ACC112 (cell line): Measurements from ENCODE around the gene METTL26.

Source experiments
- H2AFZ ChIP-seq: fragments of 200-600 bp; sonication (generic); one replicate; pipeline ENCODE4 v1.6.0; 2017; ENCODE audit warnings: antibody characterized with exemption, low read length; ENCODE audit not compliant: unreplicated experiment
- H3K27ac ChIP-seq: fragments of 200-600 bp; sonication (generic); 2 replicates; pipeline ENCODE4 v1.5.1; 2014; ENCODE audit warnings: low read depth, mild to moderate bottlenecking, antibody characterized with exemption, low read length, moderate library complexity
- H3K27me3 ChIP-seq: fragments of 200-600 bp; sonication (generic); 2 replicates; pipeline ENCODE4 v1.6.1; 2014; ENCODE audit warnings: mild to moderate bottlenecking, antibody characterized with exemption, low read length, moderate library complexity, mixed read lengths; ENCODE audit not compliant: insufficient read depth
- H3K36me3 ChIP-seq: fragments of 200-600 bp; sonication (generic); 2 replicates; pipeline ENCODE4 v1.6.1; 2016; ENCODE audit warnings: mild to moderate bottlenecking, antibody characterized with exemption, low read length, moderate library complexity, mixed read lengths; ENCODE audit not compliant: insufficient read depth
- H3K4me1 ChIP-seq: fragments of 200-600 bp; sonication (generic); one replicate; pipeline ENCODE4 v1.6.1; 2016; ENCODE audit warnings: low read length, mixed read lengths; ENCODE audit not compliant: insufficient read depth, unreplicated experiment, control insufficient read depth
- H3K4me3 ChIP-seq: fragments of 200-600 bp; sonication (generic); 2 replicates; pipeline ENCODE4 v1.5.1; 2014; ENCODE audit warnings: mild to moderate bottlenecking, low read depth, low read length
- H3K79me2 ChIP-seq: fragments of 200-600 bp; sonication (generic); one replicate; pipeline ENCODE4 v1.6.0; 2016; ENCODE audit warnings: low read length; ENCODE audit not compliant: control insufficient read depth, unreplicated experiment, insufficient read depth

METTL26 gene

DNA sequence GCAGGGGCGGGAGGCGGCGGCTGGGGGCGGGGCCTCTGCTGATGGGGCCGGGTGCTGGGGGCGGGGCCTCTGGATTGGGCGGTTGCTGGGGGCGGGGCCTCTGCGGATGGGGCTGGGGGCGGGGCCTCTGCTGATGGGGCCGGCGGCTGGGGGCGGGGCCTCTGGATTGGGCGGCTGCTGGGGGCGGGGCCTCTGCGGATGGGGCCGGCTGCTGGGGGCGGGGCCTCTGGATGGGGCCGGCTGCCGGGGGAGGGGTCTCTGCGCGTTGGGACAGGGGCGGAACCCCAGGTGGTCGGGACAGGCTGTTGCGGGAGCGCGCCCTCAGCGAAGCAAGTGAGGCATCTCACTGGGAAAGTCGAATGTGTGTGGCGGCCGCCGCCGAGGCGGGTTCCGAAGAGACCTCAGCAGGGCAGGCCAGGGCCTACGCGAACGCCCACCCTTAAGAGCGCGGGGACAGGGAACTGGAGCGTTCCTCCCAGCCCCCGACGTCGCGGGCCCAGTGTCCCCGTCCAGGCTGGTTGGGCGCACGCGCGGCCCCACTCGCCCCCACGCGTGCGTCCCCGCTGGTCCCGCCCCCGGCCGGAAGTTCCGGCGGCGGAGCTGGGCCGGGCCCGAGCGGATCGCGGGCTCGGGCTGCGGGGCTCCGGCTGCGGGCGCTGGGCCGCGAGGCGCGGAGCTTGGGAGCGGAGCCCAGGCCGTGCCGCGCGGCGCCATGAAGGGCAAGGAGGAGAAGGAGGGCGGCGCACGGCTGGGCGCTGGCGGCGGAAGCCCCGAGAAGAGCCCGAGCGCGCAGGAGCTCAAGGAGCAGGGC, 43.9 kb upstream of the METTL26 start, which contains the start of gene STUB1:
Gene STUB1, plus strand, starts transcription at position 597 of the 811 bp plus-strand sequence. Its CDS starts 116 bp downstream, at position 713.
- no peaks in the 10 kb centered on the region for H3K27me3 ChIP-seq
- peak within 1 kb of the TSS; percentile 92 for H3K4me3 ChIP-seq
- H3K27ac ChIP-seq: peak within 1 kb of the TSS; percentile 76
- H3K4me1 ChIP-seq: peaks cover 24% of the 10 kb centered on the region
- H3K36me3 ChIP-seq: peaks cover 17% of the 10 kb centered on the region; the same call in 1 of the 2 replicates
- H3K79me2 ChIP-seq: peaks cover 38% of the 10 kb centered on the region
- peak within 1 kb of the TSS; percentile 87 for H2AFZ ChIP-seq

DNA sequence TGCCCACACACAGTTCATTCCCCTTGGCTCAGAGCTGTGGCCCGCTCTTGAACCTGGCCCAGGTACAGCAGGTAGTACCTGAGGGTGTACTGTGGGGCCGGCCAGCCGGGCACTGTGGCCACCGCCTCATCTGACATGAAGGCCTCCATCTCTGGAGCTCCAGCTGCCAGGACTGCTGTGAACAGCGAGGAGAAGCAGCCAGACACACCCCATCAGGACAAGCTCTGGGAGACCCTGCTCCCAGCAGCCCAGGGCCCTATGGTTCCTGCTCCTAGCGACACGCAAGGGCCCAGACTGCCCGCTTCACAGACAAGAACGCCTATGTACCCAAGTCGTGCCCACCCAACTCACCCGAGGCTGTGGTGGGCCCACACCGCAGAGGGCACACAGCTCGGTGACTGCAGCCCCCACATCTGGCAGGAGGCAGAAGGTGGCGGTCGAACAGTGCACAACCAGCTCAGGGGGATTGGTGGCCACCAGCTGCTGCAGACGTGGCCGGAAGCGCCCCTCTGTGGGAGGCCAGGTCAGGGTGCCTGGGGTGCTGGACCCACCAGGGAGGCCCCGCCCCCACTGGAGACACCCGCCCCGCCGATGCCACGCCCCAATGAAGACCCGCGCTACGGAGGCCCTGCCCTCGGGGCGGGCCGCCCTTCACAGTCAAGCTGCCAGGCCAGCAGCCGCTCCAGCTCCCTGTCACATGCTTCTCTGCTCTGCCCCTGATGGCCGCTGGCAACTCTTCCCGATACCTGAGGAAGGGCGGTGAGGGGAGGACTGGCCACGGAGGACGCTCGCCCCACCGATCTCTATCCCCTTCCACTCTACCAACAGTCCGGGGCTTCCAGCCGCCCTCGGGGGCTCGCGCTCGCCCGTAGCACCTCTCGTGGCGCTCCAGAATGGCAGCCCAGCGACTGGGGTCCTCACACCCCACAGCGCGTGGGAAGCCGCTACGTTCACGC, 43.0 kb upstream of the METTL26 start:
- Histone ChIP-seq H3K4me3 (peak overlapping the region; percentile 83), H2AFZ (peak overlapping the region; percentile 87), H3K27ac (peak overlapping the region; percentile 31; the same call in 1 of the 2 replicates), H3K4me1 (peaks cover 24% of the 10 kb centered on the region), H3K27me3 (no peaks in the 10 kb centered on the region), H3K79me2 (peaks cover 38% of the 10 kb centered on the region), H3K36me3 (peaks cover 16% of the 10 kb centered on the region; the same call in 1 of the 2 replicates)

DNA sequence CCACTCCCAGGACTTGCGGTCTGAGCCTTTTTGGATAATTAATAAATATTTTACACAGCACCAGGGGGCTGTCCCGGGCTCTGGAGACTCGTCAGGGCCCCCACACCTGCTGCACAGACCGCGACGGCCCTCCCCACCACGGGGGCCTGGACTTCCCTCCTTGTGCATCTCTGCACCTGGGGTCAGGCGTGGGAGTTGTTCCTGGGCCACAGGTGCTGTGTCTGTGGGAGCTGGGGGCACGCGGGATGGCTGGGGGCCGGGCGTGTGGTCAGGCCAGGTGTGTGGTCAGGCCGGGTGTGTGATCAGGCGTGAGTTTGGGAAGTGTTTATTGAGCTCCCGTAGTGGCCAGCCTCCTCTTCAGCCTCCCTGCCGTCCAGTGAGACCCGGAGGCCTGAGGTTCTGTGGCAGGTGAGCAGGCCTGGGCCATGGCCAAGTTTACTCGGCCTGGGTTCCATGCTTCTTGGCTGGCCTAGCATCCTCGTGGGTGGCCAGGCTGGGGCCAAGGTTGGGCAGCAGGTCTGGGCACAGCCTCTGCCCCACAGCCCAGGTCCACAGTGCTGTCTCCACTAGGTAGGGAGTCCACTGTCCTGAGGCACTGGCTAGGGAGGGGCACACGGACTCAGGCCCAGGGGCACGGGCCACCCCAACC, 42.2 kb upstream of the METTL26 start:
- H3K36me3 ChIP-seq: peaks cover 16% of the 10 kb centered on the region; the same call in 1 of the 2 replicates
- H3K4me3 ChIP-seq: no peak overlapping the region
- no peak overlapping the region for H2AFZ ChIP-seq
- H3K27me3 ChIP-seq: no peaks in the 10 kb centered on the region
- peaks cover 20% of the 10 kb centered on the region for H3K4me1 ChIP-seq
- no peak overlapping the region for H3K27ac ChIP-seq
- H3K79me2 ChIP-seq: peaks cover 30% of the 10 kb centered on the region

DNA sequence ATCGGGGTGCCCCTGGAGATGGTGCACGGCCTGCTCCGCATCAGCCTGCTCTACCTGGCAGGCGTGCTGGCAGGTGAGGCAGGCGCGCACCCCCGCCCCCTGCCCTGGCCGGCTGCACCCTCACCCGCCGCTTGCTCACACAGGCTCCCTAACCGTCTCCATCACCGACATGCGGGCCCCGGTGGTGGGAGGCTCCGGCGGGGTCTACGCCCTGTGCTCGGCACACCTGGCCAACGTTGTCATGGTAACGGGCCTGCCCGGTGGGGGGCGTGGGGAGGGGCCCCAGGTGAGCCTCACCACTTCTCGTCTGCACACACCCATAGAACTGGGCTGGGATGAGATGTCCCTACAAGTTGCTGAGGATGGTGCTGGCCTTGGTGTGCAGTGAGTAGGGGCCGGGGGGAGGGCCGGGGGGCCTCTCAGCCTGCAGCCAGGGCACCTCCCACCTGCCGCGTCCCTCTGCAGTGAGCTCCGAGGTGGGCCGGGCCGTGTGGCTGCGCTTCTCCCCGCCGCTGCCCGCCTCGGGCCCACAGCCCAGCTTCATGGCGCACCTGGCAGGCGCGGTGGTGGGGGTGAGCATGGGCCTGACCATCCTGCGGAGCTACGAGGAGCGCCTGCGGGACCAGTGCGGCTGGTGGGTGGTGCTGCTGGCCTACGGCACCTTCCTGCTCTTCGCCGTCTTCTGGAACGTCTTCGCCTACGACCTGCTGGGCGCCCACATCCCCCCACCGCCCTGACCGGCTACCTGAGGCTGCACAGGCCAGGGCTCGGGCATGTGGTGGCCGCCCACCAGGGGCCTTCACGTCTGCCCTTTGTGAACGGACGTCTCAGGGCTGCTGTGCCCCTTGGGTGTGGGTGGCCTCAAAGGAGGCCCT, 41.4 kb upstream of the METTL26 start:
- no peak overlapping the region for H3K27ac ChIP-seq
- no peaks in the 10 kb centered on the region for H3K27me3 ChIP-seq
- H2AFZ ChIP-seq: no peak overlapping the region
- peaks cover 14% of the 10 kb centered on the region for H3K4me1 ChIP-seq
- peaks cover 22% of the 10 kb centered on the region for H3K79me2 ChIP-seq
- H3K4me3 ChIP-seq: no peak overlapping the region
- peaks cover 9% of the 10 kb centered on the region; the same call in 1 of the 2 replicates for H3K36me3 ChIP-seq

DNA sequence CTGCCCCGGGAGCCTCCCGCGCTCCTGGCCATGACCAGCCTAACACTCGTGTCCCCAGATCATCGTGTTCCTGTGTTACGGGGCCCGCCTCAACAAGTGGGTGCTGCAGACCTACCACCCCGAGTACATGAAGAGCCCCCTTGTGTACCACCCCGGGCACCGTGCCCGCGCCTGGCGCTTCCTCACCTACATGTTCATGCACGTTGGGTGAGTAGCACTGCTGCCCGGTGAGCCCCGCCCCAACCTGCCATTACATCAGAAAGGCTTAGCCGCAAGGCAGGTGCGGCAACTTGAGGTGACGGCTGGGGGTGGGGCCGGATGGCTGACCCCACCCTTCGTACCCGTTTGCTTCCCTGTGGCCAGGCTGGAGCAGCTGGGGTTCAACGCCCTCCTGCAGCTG, 40.8 kb upstream of the METTL26 start:
- Histone ChIP-seq H3K27me3 (no peaks in the 10 kb centered on the region), H3K4me1 (peaks cover 8% of the 10 kb centered on the region), H3K79me2 (peaks cover 16% of the 10 kb centered on the region), H2AFZ (no peak overlapping the region), H3K36me3 (peaks cover 10% of the 10 kb centered on the region; the same call in 1 of the 2 replicates), H3K4me3 (no peak overlapping the region), H3K27ac (no peak overlapping the region)

DNA sequence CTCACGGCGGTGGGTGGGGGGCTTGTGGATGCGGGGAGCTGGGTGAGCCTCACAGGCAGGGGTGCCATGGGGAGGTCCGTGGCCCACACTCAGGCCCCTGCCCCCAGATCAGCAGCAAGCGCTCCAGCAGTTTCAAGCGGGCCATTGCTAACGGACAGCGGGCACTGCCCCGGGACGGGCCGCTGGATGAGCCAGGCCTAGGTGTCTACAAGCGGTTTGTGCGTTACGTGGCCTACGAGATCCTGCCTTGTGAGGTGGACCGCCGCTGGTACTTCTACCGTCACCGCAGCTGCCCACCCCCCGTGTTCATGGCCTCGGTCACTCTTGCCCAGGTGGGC, 40.4 kb upstream of the METTL26 start:
- Histone ChIP-seq H3K4me3 (no peak overlapping the region), H3K4me1 (peaks cover 5% of the 10 kb centered on the region), H2AFZ (no peak overlapping the region), H3K27me3 (no peaks in the 10 kb centered on the region), H3K36me3 (peaks cover 7% of the 10 kb centered on the region; the same call in 1 of the 2 replicates), H3K79me2 (peaks cover 12% of the 10 kb centered on the region), H3K27ac (no peak overlapping the region)

DNA sequence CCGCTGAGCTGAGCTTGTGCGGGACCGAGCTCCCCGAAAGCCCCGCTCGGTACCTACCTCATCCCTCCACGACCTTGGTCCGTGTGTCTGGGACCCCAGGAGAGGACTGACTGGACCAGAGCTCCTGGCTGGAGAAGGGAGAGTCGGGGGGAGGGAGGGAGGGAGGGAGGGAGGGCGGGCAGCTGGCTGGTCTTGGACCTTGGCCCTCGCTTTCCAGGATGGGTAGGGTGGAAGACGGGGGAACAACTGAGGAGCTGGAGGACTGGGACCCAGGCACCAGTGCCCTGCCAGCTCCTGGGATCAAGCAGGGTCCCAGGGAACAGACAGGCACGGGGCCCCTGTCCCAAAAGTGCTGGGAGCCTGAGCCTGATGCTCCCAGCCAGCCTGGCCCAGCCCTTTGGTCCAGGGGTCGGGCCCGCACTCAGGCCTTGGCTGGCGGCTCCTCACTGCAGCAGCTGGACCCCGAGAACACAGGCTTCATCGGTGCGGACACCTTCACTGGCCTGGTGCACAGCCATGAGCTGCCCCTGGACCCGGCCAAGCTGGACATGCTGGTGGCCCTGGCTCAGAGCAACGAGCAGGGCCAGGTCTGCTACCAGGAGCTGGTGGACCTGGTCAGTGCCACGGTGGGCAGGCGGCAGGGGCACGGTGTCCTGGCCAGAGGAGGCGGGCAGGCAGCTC, 39.9 kb upstream of the METTL26 start:
- peaks cover 11% of the 10 kb centered on the region; the same call in 1 of the 2 replicates for H3K36me3 ChIP-seq
- no peaks in the 10 kb centered on the region for H3K4me1 ChIP-seq
- H2AFZ ChIP-seq: no peak overlapping the region
- no peak overlapping the region for H3K27ac ChIP-seq
- H3K4me3 ChIP-seq: no peak overlapping the region
- H3K79me2 ChIP-seq: peaks cover 7% of the 10 kb centered on the region
- H3K27me3 ChIP-seq: no peaks in the 10 kb centered on the region

DNA sequence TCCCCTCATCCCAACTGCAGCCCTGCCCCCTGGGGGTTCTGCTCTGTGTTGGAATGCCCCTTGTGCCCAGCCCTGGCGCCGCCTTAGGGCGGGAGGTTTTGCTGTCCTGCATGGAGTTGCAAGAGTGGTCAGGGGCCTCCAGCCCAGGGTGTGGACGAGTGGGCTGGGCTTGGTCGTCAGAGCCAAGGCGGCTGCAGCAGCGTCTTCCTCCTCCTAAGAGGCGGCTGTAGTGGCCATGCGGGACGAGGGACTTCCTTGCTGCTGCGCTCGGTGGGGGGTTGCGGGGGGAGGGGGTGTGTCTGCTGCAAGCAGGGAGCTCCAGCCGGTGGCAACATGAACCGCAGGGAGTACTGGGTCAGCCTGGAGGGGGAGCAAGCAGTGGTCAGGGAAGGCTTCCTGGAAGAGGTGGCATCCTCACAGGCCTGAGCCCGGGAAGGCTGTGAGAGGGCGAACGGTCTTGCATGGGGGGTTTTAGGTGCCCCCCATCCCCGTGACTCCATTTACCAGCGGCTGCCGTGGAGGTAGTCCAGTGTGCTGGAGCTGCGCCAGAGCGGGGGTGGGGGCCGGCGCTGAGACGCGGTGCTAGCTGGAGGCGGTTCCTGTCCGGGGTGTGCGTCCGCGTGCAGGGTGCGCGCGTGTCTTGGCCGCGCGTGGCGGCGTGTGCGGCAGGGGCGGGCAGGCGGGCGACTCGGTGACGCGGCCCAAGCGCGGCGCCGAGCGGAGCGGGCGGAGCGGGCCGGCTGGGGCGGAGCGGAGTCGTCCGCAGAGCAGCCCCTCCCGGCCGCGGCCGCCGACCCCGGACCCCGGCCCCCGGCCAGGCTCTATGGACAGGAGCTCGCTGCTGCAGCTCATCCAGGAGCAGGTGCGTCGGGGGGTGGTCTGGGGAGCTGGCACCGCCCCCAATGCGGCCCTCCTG, 39.1 kb upstream of the METTL26 start, which contains the start of gene RHBDL1:
Gene RHBDL1, plus strand, starts transcription at position 704 of the 916 bp plus-strand sequence. Its CDS starts 120 bp downstream, at position 824.
- no peak within 1 kb of the TSS for H2AFZ ChIP-seq
- no peaks in the 10 kb centered on the region for H3K4me1 ChIP-seq
- H3K36me3 ChIP-seq: peaks cover 15% of the 10 kb centered on the region; the same call in 1 of the 2 replicates
- no peaks in the 10 kb centered on the region for H3K79me2 ChIP-seq
- peak within 1 kb of the TSS; percentile 54; the same call in 1 of the 2 replicates for H3K4me3 ChIP-seq
- no peaks in the 10 kb centered on the region for H3K27me3 ChIP-seq
- H3K27ac ChIP-seq: no peak within 1 kb of the TSS
